CD4-positive, alpha-beta T cell (primary cell): Measurements from ENCODE around the gene FBXL14. TPM values are rescaled to one million over a fixed set of nuclear protein-coding genes. Genes with fewer than 3 reads are reported as not detected.

ENCODE experiments used
- ATAC-seq: fragments of 200-7000 bp; cut with Tn5 transposase; one replicate; pipeline ENCODE4 v1.10.0; 2022; ENCODE audit warnings: mild to moderate bottlenecking; ENCODE audit not compliant: poor library complexity
- CTCF ChIA-PET: fragments of 350-600 bp; sonication (Branson Sonifier 250); formaldehyde crosslinking; loops from one replicate; lab custom pipeline; 2021; ENCODE audit warnings: antibody characterized with exemption, inconsistent platforms; lab: Charles Lee
- POLR2A ChIA-PET: fragments of 350-600 bp; sonication (Branson Sonifier 250); formaldehyde crosslinking; loops from one replicate; lab custom pipeline; 2021; ENCODE audit warnings: antibody characterized with exemption, inconsistent platforms; lab: Charles Lee
- DNase-seq, 14 experiments: peaks; one replicate each; pipeline ENCODE4 v3.0.0-alpha.2; 2013 to 2020; ENCODE audit warnings: mixed read lengths in 2 of 14
- H3K27ac ChIP-seq, 2 donors: one replicate each; pipeline versions ENCODE4 v1.5.1 to v1.7.0; 2013; ENCODE audit warnings: low read length in 2 of 2, low read depth in 1 of 2, mild to moderate bottlenecking in 1 of 2
- H3K27me3 ChIP-seq, 2 experiments: 1 replicate in 1 of 2; 2 replicates in 1 of 2; pipeline versions ENCODE4 v1.6.1 to v1.7.0; 2013; ENCODE audit warnings: low read length in 2 of 2, control low read depth in 1 of 2, mild to moderate bottlenecking in 1 of 2, moderate library complexity in 1 of 2; ENCODE audit not compliant: insufficient read depth in 2 of 2, control insufficient read depth in 1 of 2
- H3K36me3 ChIP-seq: one replicate; pipeline ENCODE4 v1.6.1; 2013; ENCODE audit warnings: low read length, control low read depth; ENCODE audit not compliant: insufficient read depth
- H3K4me1 ChIP-seq: one replicate; pipeline ENCODE4 v1.6.1; 2013; ENCODE audit warnings: low read length, control low read depth; ENCODE audit not compliant: insufficient read depth
- H3K4me3 ChIP-seq: one replicate; pipeline ENCODE4 v1.5.1; 2013; ENCODE audit warnings: mild to moderate bottlenecking, low read length, moderate library complexity
- H3K9me3 ChIP-seq, 2 experiments: 1 replicate in 1 of 2; 2 replicates in 1 of 2; pipeline versions ENCODE4 v1.6.1 to v1.7.0; 2013; ENCODE audit warnings: low read length in 2 of 2, mild to moderate bottlenecking in 2 of 2, control low read depth in 1 of 2, moderate library complexity in 1 of 2; ENCODE audit not compliant: control insufficient read depth in 1 of 2, insufficient read depth in 1 of 2
- H3K27ac Mint-ChIP-seq: one replicate; pipeline ENCODE4 v1.8.0; 2020; ENCODE audit warnings: mixed read lengths
- H3K27me3 Mint-ChIP-seq: one replicate; pipeline ENCODE4 v1.8.0; 2021; ENCODE audit warnings: mixed read lengths
- H3K36me3 Mint-ChIP-seq: one replicate; pipeline ENCODE4 v1.8.0; 2021; ENCODE audit warnings: low read depth, mixed read lengths
- H3K4me1 Mint-ChIP-seq: one replicate; pipeline ENCODE4 v1.8.0; 2021; ENCODE audit warnings: low read depth, mixed read lengths
- H3K4me3 Mint-ChIP-seq: one replicate; pipeline ENCODE4 v1.8.0; 2020; ENCODE audit warnings: mild to moderate bottlenecking, mixed read lengths
- H3K9me3 Mint-ChIP-seq: one replicate; pipeline ENCODE4 v1.8.0; 2020; ENCODE audit warnings: mixed read lengths
- CTCF ChIP-seq: fragments of 200-600 bp; IDR thresholded peaks from one replicate; pipeline ENCODE4 v1.8.0; 2022; ENCODE audit warnings: antibody characterized with exemption, mild to moderate bottlenecking
- intact Hi-C, 2 experiments: fragments of 100-400 bp; cut with DNase I in 1 of 2; cut with micrococcal nuclease in 1 of 2; formaldehyde crosslinking; loops; one replicate each; pipeline versions ENCODE4 v1.15.1 to v1.9.0; 2023 to 2025; cut with DNase I, micrococcal nuclease
- total RNA-seq, 174 experiments: library from RNA in 2 of 174; stranded (reverse) in 2 of 174; gene quantifications; one replicate each; pipeline ENCODE4 v1.2.3 and lab custom pipeline; 2021 to 2026

Gene FBXL14
- total RNA-seq, 2 experiments from 2014 or later: 32.3 to 33.6 TPM

- DNase-seq (no peak), ATAC-seq (no peak)
- intact Hi-C loops: no loop called here
- Histone ChIP-seq H3K27me3 (peaks cover 0 to 3% of the 10 kb centered on the region in 2 experiments), H3K27ac (no peak overlapping the region), H3K4me3 (no peak overlapping the region), H3K36me3 (no peaks in the 10 kb centered on the region), H3K9me3 (no peaks in the 10 kb centered on the region), H3K4me1 (no peaks in the 10 kb centered on the region)
- no peak overlapping the region for H3K4me3 Mint-ChIP-seq
- ChIA-PET POLR2A (no interaction called here), CTCF (no interaction called here)
- peaks cover 2% of the 10 kb centered on the region for H3K9me3 Mint-ChIP-seq
- H3K4me1 Mint-ChIP-seq: no peaks in the 10 kb centered on the region
- peaks cover 8% of the 10 kb centered on the region for H3K27me3 Mint-ChIP-seq
- no peak overlapping the region for H3K27ac Mint-ChIP-seq
- H3K36me3 Mint-ChIP-seq: no peaks in the 10 kb centered on the region
- no peak for TF ChIP-seq CTCF
These were observed 42.2 kb downstream of the FBXL14 start for GRCh38 chr12:1552171-1552570.

GRCh38 chr12:1551496-1551895, 42.9 kb downstream of the FBXL14 start:
- ATAC-seq: no peak
- no peaks in the 10 kb centered on the region for H3K4me1 ChIP-seq
- no peak overlapping the region for H3K27ac ChIP-seq
- H3K4me3 ChIP-seq: no peak overlapping the region
- intact Hi-C loops: no loop called here
- POLR2A ChIA-PET: no interaction called here
- DNase-seq: no peak
- Mint-ChIP-seq H3K9me3 (no peaks in the 10 kb centered on the region), H3K4me3 (no peak overlapping the region), H3K4me1 (no peaks in the 10 kb centered on the region), H3K36me3 (no peaks in the 10 kb centered on the region), H3K27ac (no peak overlapping the region), H3K27me3 (peaks cover 4% of the 10 kb centered on the region)
- H3K27me3 ChIP-seq: peaks cover under 1 to 3% of the 10 kb centered on the region in 2 experiments
- no peaks in the 10 kb centered on the region for H3K9me3 ChIP-seq
- H3K36me3 ChIP-seq: no peaks in the 10 kb centered on the region
- no peak for TF ChIP-seq CTCF
- CTCF ChIA-PET: no interaction called here

GRCh38 chr12:1546931-1547640, 47.3 kb downstream of the FBXL14 start:
- Histone ChIP-seq H3K27me3 (peaks cover 3 to 8% of the 10 kb centered on the region in 2 experiments), H3K36me3 (no peaks in the 10 kb centered on the region), H3K4me3 (no peak overlapping the region), H3K9me3 (no peaks in the 10 kb centered on the region), H3K4me1 (no peaks in the 10 kb centered on the region), H3K27ac (no peak overlapping the region)
- ChIA-PET CTCF (no interaction called here), POLR2A (no interaction called here)
- Mint-ChIP-seq H3K36me3 (no peaks in the 10 kb centered on the region), H3K27me3 (peaks cover 27% of the 10 kb centered on the region), H3K4me1 (no peaks in the 10 kb centered on the region), H3K9me3 (no peaks in the 10 kb centered on the region), H3K4me3 (no peak overlapping the region), H3K27ac (no peak overlapping the region)
- ATAC-seq (no peak), DNase-seq (no peak)
- TF ChIP-seq CTCF: no peak
- intact Hi-C loops: no loop called here
